ENCODE data around the gene ADGRB3. TPM values are rescaled to one million over a fixed set of nuclear protein-coding genes. Genes with fewer than 3 reads are reported as not detected.

ADGRB3 gene
- total RNA-seq, 2 experiments from 2014 or later, result not detected

DNA sequence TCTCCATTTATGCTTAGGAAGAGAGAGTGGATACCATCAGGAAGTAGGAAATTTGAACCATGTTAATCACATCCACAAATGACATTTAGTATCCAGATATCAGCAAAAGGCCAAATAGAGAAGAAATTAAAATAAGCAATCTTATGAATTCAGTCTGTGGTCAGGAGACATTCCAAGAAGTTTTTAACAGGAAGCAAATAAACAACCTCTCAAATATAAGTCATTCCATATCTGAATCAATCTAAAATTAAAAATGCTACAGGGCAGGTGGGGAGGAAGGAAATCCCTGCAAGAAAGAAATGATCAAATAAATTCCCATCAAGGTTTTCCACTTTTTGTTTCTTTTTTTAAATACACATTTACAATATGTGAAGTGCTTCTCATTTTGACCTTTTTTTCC lies 641.1 kb downstream of the ADGRB3 start:
- no peaks in the 10 kb centered on the region for H4K20me1 ChIP-seq (ENCODE audit: insufficient read depth, low read length)
- no peaks in the 10 kb centered on the region for H3K9me3 ChIP-seq (ENCODE audit: low read length)
- H3K4me3 ChIP-seq (ENCODE audit: low read depth, low read length, poor library complexity, severe bottlenecking), result no peak overlapping the region
- no peak overlapping the region for H2AFZ ChIP-seq (ENCODE audit: low read length)
- no peak for DNase-seq (ENCODE audit: low spot score)
- H3K9me2 ChIP-seq (ENCODE audit: insufficient read depth, low read length), result no peaks in the 10 kb centered on the region
- no TSS peak for BruUV-seq (replicated peaks)
- TF ChIP-seq EZH2phosphoT487 (IDR thresholded peaks at IDR 0.05; ENCODE audit: borderline replicate concordance, low read depth, low read length), result no peak
- TF ChIP-seq, protein P1, sequence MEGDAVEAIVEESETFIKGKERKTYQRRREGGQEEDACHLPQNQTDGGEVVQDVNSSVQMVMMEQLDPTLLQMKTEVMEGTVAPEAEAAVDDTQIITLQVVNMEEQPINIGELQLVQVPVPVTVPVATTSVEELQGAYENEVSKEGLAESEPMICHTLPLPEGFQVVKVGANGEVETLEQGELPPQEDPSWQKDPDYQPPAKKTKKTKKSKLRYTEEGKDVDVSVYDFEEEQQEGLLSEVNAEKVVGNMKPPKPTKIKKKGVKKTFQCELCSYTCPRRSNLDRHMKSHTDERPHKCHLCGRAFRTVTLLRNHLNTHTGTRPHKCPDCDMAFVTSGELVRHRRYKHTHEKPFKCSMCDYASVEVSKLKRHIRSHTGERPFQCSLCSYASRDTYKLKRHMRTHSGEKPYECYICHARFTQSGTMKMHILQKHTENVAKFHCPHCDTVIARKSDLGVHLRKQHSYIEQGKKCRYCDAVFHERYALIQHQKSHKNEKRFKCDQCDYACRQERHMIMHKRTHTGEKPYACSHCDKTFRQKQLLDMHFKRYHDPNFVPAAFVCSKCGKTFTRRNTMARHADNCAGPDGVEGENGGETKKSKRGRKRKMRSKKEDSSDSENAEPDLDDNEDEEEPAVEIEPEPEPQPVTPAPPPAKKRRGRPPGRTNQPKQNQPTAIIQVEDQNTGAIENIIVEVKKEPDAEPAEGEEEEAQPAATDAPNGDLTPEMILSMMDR (conservative IDR thresholded peaks at IDR 0.05; ENCODE audit: low read length), result no peak
- POLR2A ChIA-PET, result no interaction called here
- intact Hi-C loops (cut with micrococcal nuclease; ENCODE audit: unreplicated experiment), result no loop called here
- H3K36me3 ChIP-seq (ENCODE audit: insufficient read depth, low read length), result no peaks in the 10 kb centered on the region
- H3K4me1 ChIP-seq (ENCODE audit: insufficient read depth, low read length, poor library complexity, severe bottlenecking), result no peaks in the 10 kb centered on the region
- H3K79me2 ChIP-seq (ENCODE audit: insufficient read depth, low read depth, low read length), result no peaks in the 10 kb centered on the region
- CTCF ChIA-PET (ENCODE audit: unreplicated experiment), result no interaction called here
- no peak overlapping the region for H3K4me2 ChIP-seq (ENCODE audit: low read length)
- H3K27ac ChIP-seq (ENCODE audit: low read depth, low read length, poor library complexity, severe bottlenecking), result no peak overlapping the region

DNA sequence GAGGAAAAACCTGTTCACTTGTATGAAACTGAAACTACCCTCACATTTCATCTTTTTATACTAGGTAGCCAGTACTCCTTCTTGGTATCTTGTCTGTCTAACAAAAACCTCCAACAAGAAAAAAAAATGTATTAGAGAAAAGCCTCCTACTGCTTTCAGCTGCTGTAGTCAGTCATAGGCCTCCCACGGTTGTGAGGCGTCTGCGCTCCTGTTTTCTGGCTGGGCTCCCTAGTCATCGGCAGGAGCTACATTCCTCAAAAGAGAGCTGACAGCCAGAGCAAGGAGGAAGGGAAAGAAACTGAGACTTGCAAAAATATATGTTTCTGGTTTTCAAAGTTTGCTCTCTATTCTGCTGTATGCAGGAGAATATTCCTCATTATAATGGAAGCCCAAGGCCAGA lies 644.7 kb downstream of the ADGRB3 start:
- H4K20me1 ChIP-seq (ENCODE audit: insufficient read depth, low read length), result no peaks in the 10 kb centered on the region
- POLR2A ChIA-PET, result no interaction called here
- H2AFZ ChIP-seq (ENCODE audit: low read length), result no peak overlapping the region
- no peak overlapping the region for H3K27ac ChIP-seq (ENCODE audit: low read depth, low read length, poor library complexity, severe bottlenecking)
- no peak overlapping the region for H3K4me3 ChIP-seq (ENCODE audit: low read depth, low read length, poor library complexity, severe bottlenecking)
- H3K79me2 ChIP-seq (ENCODE audit: insufficient read depth, low read depth, low read length), result no peaks in the 10 kb centered on the region
- no peak overlapping the region for H3K4me2 ChIP-seq (ENCODE audit: low read length)
- no peaks in the 10 kb centered on the region for H3K9me2 ChIP-seq (ENCODE audit: insufficient read depth, low read length)
- H3K36me3 ChIP-seq (ENCODE audit: insufficient read depth, low read length), result no peaks in the 10 kb centered on the region
- TF ChIP-seq, protein P1 (conservative IDR thresholded peaks at IDR 0.05; ENCODE audit: low read length), result no peak
- no peak for TF ChIP-seq EZH2phosphoT487 (IDR thresholded peaks at IDR 0.05; ENCODE audit: borderline replicate concordance, low read depth, low read length)
- no TSS peak for BruUV-seq (replicated peaks)
- DNase-seq (ENCODE audit: low spot score), result no peak
- intact Hi-C loops (cut with micrococcal nuclease; ENCODE audit: unreplicated experiment), result no loop called here
- H3K9me3 ChIP-seq (ENCODE audit: low read length), result no peaks in the 10 kb centered on the region
- CTCF ChIA-PET (ENCODE audit: unreplicated experiment), result no interaction called here
- H3K4me1 ChIP-seq (ENCODE audit: insufficient read depth, low read length, poor library complexity, severe bottlenecking), result no peaks in the 10 kb centered on the region

DNA sequence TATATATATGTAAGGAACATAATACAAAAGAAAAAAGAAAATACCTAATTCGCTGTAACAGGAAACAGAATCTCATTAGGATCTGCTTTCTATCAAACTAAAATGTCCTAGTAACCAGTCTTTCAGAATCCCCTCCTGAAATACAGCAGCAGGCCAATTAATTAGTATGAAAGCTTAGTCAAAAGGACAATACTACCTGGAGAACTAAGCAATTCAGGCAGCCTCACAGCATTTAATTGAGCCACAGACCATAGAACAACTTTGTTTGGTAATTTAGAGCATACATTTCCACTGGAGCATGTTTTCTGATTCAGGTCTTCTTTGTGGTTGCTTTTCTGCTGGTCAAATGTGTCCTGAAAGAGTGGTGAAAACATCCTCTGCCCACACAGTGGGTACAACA lies 645.8 kb downstream of the ADGRB3 start:
- H3K4me3 ChIP-seq (ENCODE audit: low read depth, low read length, poor library complexity, severe bottlenecking), result no peak overlapping the region
- no peaks in the 10 kb centered on the region for H3K9me2 ChIP-seq (ENCODE audit: insufficient read depth, low read length)
- no peak overlapping the region for H2AFZ ChIP-seq (ENCODE audit: low read length)
- no peak overlapping the region for H3K27ac ChIP-seq (ENCODE audit: low read depth, low read length, poor library complexity, severe bottlenecking)
- no peaks in the 10 kb centered on the region for H3K36me3 ChIP-seq (ENCODE audit: insufficient read depth, low read length)
- ChIA-PET POLR2A (no interaction called here), CTCF (ENCODE audit: unreplicated experiment) (no interaction called here)
- no peak for DNase-seq (ENCODE audit: low spot score)
- intact Hi-C loops (cut with micrococcal nuclease; ENCODE audit: unreplicated experiment), result no loop called here
- no peaks in the 10 kb centered on the region for H3K4me1 ChIP-seq (ENCODE audit: insufficient read depth, low read length, poor library complexity, severe bottlenecking)
- TF ChIP-seq, protein P1 (conservative IDR thresholded peaks at IDR 0.05; ENCODE audit: low read length), result no peak
- no peak for TF ChIP-seq EZH2phosphoT487 (IDR thresholded peaks at IDR 0.05; ENCODE audit: borderline replicate concordance, low read depth, low read length)
- no peak overlapping the region for H3K4me2 ChIP-seq (ENCODE audit: low read length)
- H3K79me2 ChIP-seq (ENCODE audit: insufficient read depth, low read depth, low read length), result no peaks in the 10 kb centered on the region
- BruUV-seq (replicated peaks), result no TSS peak
- H4K20me1 ChIP-seq (ENCODE audit: insufficient read depth, low read length), result no peaks in the 10 kb centered on the region
- no peaks in the 10 kb centered on the region for H3K9me3 ChIP-seq (ENCODE audit: low read length)

Measured in OCI-LY7 (cell line).